Measurements from ENCODE around the gene CCDC47.

Gene CCDC47

DNA sequence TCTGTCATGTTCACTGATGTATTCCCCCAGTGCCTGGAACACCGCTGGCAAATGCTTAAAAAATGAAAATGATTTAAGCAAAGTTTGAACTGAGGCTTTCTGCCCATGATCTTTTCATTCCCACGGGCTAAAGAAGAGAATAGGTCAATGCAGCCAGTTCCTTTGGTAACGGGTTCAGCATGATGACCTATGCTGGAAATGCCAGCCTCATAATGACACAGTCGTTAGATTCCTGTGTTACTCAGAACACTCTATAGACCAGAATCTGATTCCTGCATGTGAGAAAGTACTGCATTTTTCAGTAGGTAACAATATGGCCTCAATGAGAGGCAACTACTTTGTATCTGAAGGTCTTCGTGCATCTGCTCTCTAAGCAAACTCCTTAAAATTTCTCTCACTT lies 54.4 kb downstream of the CCDC47 start:
- DNase-seq, result no peak

- DNase-seq, result no peak
Measured at GRCh38 chr17:63716426-63716825, 57.0 kb downstream of the CCDC47 start.

DNA sequence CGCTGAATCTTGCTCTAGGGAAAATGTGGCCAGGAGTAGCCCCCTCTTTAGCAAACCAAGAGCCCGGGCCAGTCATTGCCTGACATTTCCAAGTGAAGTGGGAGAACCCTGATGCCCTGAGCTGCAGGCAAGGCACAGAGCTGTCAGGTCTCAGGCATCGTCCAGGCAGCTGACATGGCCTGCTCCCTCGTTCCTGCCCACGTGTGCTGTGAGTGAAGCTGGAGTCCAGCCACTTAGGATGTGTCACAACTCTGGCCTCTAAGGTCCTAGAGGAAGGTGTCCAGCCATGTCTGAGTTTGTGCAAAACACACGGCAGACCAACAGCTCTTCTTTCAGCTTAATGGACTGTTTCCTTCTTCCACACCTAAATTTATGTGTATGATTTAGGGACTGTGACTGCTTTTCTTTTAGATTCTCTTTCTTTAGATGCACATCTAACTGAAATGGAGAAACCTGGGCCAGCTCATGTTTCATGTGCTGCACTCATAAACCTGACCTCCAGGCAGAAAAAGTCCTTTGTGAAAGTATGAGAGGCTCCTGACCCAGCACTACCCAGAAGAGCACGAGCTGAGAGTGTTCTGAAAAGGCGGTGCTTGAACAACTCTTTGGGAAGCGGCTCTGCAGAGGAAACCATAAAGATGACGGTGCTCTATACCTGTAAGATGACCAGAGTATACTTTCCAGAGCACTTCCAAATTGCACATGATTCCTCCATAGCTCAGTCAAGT lies 58.7 kb downstream of the CCDC47 start:
- DNase-seq, result no peak

DNA sequence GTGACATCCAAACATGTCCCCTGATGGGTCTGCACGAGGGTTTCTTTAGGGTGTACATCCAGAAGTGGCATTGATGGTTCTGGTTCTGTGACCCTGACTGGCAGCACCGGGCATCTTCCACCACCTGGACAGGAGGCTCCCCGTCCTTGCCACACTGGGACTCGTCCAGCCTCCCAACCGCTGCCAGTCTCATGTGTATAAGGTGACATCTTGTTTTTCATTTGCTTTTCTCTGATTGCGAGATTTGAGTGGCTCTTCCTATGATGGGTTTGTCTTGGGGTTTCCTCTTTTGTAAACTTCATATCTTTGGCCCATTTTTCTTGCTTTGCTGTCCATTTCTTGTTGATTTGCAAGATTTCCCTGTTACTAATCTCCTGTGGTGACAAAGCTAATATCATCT lies 64.3 kb downstream of the CCDC47 start:
- no peak for DNase-seq

DNA sequence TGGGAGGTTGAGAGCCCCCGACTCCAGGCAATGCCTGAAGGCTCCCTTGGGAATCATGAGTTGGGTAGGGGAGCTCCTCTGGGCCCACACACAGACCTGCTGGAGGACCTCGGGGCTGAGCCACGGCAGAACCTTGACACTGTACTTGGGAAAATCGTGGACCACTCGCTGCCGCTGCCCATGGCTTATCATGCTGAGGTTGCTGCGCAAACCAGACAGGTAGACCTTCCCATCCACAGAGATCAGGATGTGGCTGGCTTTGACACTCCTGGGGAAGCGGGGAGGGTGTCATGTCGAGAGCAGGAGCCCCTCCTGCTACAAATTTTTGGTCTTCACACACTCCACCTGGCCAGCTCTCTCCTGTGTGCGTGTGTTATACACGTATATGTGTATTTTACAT lies 66.2 kb downstream of the CCDC47 start:
- DNase-seq, result no peak

- no peak for DNase-seq
Measured at GRCh38 chr17:63706336-63707082, 66.9 kb downstream of the CCDC47 start.

DNA sequence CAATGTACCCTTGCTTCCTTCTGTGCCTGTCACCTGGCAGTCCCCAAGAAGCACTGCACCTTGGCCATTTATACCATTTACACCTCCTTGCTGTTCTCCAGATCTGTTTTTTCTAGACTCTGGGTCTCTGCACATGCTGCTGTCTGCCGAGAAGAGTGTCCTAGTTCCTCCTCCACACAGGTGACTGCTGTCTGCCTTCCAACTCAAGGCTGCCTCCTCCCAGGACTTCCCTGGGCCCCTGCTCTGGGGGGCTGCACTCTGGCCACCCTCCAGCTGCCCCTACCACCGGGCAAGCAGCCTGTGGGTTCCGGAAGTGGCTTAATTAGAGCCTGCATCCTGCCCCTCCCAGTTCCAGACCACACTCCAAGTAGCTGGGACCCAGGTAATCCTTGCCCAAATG lies 67.7 kb downstream of the CCDC47 start:
- no peak for DNase-seq

GRCh38 chr17:63704836-63705235 lies 68.6 kb downstream of the CCDC47 start:
- DNase-seq, result no peak

- DNase-seq, result no peak
Measured at GRCh38 chr17:63704259-63704576, 69.2 kb downstream of the CCDC47 start.

- no peak for DNase-seq
Measured at GRCh38 chr17:63703556-63704258, 69.7 kb downstream of the CCDC47 start.

DNA sequence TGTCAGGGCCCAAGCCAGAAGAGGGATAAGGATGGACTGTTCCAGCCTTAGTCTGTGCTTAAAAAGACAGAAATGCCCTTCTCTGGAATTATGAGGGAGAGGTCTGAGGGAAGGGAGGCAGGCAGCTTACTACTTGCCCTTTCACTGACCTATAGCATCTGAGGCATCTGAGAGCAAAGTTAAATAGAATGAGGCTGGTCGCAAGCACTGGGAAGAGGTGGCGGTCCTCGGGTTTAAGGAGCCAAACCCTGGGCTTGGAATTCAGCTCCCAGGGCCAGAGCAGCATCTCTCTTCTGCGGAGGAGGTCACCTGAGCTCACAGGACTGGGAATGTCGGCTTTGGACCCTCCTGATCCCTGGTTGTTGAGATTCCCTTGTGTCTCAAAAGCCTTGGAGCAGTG lies 70.4 kb downstream of the CCDC47 start:
- DNase-seq, result no peak

DNA sequence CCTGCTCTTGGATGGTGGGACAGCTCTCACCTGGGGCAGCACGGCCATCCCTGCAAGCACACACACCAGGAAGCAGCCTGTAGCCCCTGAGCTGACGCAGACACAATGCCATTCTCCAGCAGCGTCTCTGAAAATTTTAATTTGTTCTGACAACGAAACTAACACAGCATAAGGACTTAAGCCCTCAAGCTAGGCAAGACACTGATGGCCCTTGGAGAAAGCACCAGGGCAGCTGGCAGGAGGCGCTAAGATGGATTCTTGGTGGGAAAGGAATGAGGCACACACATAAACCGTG lies 70.7 kb downstream of the CCDC47 start:
- DNase-seq, result no peak

DNA sequence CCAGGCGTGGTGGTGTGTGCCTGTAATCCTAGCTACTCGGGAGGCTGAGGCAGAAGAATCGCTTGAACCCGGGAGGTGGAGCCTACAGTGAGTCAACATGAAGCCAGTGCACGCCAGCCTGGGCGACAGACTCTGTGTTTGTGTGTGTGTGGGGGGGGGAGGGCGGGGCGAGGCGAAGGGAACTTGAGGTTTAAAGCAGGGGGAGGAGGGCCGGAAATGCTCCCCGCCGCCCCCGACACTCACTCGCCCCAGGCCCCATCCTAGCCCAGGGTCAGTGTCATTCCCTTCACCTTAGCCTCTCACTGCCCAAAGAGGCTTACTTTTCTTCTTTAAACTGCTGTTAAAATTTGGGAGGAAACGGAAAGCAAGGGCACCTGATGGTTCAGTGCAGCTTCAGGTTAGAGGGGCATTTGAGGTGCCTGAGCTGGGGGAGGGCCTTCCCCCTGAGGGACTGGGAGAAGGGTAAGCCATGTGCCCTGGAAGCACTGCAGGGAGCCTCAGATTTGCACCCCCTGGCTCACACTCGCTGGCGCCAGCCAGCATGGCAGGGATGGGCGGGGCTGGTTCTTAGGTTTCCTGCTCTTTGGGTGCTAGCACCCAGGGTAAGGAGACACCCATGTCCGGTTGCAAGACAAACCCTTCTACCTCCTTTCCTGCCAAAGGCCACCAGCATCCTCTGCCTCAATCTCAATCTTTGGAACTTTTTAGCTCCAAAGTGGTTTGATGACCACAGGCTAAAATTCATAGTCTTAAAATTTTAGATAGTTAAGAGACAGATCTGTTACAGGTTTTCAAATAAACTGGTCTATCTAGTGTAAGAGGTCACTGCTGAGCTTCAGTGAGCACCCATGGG lies 71.3 kb downstream of the CCDC47 start:
- no peak for DNase-seq

DNA sequence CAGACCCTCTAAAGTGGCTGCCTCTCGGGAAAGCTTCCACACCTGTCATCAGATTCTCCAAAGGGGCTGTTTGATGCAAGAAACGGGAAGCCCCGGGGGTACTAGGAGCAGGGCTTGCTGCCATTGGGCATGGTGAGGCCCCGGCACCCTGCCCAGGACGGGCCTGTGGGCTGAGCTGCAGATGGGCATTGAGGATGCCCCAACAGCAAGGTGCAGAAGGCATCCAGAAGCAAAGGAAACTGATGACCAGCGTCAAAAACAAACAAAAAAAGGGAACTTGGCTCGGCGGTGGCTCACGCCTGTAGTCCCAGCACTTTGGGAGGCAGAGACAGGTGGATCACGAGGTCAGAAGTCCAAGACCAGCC lies 72.0 kb downstream of the CCDC47 start:
- no peak for DNase-seq

DNA sequence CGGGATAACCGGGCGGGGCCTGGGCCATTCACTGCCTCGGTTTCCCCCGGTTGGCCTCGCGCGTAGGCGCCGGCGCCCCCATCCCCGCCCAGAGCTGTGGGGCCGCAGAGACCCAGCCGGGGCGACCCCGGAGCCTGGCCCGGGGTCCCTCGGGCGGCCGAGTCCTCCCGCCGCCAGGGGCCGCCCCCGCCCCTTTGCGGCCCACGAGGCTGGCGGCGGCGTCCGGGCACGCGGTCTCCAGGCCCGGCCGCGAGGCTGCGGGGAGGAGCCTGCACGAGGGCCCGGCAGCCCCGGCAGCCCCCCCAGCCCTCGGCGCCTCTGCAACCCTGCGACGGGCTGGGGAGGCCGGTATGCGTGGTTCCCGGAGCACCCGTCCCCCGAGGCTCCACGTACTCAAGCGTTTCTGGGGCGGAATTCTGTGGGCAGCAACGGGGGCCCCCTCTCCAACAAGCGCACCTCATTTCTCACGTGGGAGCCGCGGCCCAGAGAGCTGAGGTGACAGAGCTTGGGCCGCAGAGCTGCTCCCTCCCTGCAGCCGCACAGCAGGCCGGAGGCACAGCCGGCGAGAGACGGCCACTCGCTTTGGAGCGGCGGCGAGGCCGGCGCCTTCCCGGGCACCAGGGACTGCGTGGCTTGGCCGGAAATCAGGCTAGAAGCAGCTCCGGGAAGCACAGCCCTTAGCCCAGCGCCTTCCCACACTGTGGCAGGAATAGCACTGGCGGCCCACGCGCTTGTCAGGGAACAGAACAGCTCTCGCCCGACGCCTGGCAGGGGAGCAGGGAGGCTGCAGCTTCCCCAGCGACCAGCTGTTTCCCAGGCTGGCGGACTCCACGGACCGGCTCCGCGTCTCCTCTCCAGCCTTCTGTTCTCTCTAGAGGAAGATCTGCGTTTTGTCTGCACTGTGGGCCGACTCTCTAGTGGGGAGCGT lies 72.6 kb downstream of the CCDC47 start:
- peak; percentile 51 for DNase-seq

DNA sequence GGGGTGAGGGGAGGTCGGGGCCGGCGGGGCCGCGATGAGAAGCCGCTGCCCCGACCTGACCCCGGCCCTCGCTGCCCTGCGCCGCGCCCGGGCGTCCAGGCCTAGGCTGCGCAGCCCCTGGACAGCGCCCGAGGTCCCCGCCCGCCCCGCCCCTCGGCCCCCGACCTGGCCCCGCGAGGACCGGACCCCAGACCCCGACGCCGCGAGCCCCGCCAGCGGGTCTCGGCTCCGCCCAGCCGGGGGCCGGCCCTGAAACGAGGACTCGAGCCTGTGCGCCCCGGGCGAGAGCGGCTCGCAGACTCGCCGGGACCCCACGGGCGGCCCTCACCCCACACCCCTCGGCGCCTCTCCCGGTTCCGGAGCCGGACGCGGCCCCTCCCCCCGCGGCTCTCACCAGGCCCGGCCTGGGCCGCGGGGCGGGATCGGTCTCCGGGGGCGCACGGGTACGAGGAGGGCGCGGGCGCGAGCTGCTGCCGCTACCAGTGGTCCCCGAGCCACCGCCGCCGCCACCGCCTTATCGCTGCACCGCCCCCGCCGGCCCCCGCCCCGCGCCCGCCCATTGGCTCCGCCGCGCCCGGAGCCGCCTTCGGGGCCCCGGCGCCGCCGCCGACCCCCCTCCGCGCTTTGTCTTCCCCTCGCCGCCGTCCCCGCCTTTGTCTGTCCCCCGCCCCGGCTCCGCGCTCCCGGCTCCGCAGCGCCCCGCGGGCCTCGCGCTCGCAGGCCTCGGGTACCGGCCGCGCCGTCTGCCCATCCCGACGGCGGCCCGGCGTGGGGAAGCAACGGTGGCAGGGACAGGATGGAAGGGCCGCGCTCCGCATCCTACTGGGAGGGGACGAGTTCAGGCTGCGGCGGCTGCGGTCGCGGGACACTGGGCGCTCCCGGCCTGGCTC lies 73.5 kb downstream of the CCDC47 start, which contains the start of gene LIMD2:
LIMD2 (minus strand) TSS at position 488 of the 890 bp plus-strand sequence. CDS start 827 bp downstream, outside the sequence.
- DNase-seq, result peak; percentile 76

DNA sequence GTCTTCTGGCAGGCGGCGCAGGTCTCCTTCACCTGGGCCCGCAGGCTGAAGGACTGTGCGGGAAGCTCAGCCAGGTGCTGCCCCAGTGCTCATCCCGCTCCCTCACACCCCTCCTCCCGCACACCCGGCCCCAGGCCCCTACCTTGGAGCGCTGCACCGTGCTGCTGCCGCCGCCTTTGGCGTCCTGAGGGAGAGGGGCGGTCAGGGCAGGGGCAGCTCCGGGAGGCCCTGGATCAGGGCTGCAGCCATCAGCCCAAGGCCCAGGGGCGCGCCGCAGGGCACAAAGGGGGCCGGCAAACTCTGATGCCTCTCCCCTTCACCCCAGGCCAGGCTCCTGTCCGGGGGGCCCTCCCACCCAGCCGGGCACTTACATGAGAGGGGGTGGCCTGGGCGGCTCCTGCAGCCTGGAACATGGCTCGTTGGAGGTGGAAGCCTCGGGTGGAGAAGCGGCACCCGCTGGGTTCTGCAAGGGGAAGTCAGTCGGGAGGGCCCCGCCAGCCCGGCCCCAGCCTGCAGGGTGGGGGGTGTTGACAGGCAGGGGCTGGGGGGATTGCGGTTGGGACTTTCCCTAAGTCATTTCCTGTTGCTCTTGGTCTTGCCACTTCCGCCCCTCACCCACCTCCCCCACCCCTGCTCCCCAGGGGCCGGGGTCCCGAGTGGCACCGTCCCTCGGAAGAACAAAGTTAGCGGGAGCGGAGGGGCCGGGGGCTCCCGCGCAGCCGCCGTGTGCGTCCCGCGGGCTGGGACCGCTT lies 74.3 kb downstream of the CCDC47 start:
- no peak for DNase-seq

DNA sequence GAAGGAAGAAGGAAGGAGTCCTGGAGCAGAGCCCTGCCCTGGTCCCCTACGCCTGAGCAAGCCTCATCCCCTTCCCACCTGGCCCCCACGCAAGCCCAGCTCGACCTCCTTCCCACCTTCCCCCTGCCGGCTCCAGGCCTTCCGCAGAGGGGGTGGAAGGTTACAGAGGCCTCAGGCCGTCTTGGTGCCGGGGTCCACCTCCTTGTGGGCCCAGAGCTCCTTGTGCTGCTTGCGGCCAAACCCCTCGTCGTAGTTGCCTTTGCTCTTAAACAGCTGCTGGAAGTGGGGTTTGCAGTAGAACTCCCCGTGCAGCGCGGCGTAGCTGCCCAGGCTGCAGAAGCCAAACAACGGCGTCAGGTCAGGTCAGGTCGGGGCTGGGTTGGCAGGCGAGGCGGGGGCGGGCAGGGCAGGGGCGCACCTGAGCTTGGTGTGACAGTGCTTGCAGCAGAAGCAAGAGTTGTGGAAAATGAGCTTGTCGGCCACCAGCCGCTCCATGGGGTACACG lies 75.0 kb downstream of the CCDC47 start:
- no peak for DNase-seq

- peak; percentile 16 for DNase-seq
Measured at GRCh38 chr17:63697341-63698286, 75.8 kb downstream of the CCDC47 start.

Measured in NCI-H345 (cell line).